Upper lobe of left lung (tissue), 4 donors: ENCODE results near the gene SMIM31.

Experiments used
- EP300 ChIP-seq, 4 donors: sonication (generic); formaldehyde crosslinking; IDR thresholded peaks; one replicate each; pipeline ENCODE4 v1.5.1; 2017; ENCODE audit warnings: antibody characterized with exemption in 4 of 4, control low read depth in 2 of 4
- POLR2A ChIP-seq, 4 donors: fragments of 450-650 bp; IDR thresholded peaks; one replicate each; pipeline ENCODE4 v1.5.1; 2016 to 2017; ENCODE audit warnings: antibody characterized with exemption in 4 of 4, mild to moderate bottlenecking in 2 of 4
- POLR2AphosphoS5 ChIP-seq, 2 donors: sonication (generic); formaldehyde crosslinking; IDR thresholded peaks; one replicate each; pipeline ENCODE4 v1.5.1; 2017; ENCODE audit warnings: antibody characterized with exemption in 2 of 2
- TF ChIP-seq, protein P1 (sequence below), 6 experiments: fragments of 450-650 bp in 4 of 6; fragments of 200-600 bp in 2 of 6; sonication (generic) in 2 of 6; IDR thresholded peaks; one replicate each; pipeline ENCODE4 v1.5.1; 2016 to 2019; ENCODE audit warnings: antibody characterized with exemption in 6 of 6

DNA sequence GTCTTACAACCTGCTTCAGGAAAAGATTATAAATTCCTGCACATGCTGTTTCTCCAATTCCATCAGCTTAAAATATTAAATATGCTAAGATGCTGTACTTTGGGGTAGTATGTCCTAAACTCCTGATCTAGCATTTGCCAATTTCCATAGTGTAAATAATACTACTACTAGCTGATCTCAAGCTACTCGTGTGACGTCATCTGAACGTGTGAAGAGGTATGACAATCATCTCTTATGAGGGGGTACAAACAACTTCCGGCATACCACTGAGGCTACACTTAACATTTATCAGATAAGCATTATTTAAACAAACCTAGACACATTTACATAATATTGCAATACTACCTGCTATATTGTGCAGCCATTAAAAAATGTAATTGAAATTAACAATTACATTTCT is 70.7 kb downstream of the SMIM31 start:
- no peak for TF ChIP-seq POLR2AphosphoS5 (IDR thresholded peaks at IDR 0.05)
- TF ChIP-seq, protein P1, sequence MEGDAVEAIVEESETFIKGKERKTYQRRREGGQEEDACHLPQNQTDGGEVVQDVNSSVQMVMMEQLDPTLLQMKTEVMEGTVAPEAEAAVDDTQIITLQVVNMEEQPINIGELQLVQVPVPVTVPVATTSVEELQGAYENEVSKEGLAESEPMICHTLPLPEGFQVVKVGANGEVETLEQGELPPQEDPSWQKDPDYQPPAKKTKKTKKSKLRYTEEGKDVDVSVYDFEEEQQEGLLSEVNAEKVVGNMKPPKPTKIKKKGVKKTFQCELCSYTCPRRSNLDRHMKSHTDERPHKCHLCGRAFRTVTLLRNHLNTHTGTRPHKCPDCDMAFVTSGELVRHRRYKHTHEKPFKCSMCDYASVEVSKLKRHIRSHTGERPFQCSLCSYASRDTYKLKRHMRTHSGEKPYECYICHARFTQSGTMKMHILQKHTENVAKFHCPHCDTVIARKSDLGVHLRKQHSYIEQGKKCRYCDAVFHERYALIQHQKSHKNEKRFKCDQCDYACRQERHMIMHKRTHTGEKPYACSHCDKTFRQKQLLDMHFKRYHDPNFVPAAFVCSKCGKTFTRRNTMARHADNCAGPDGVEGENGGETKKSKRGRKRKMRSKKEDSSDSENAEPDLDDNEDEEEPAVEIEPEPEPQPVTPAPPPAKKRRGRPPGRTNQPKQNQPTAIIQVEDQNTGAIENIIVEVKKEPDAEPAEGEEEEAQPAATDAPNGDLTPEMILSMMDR (IDR thresholded peaks at IDR 0.05) = no peak
- no peak for TF ChIP-seq POLR2A (IDR thresholded peaks at IDR 0.05)
- TF ChIP-seq EP300 (IDR thresholded peaks at IDR 0.05) = no peak
